Measurements from ENCODE around the gene AKT3.

The AKT3 gene

GRCh38 chr1:243542739-243543415 lies 307.2 kb downstream of the AKT3 start:
- no peak overlapping the region for H3K27ac ChIP-seq (ENCODE audit: low read depth, low read length)

GRCh38 chr1:243539636-243540035 lies 310.4 kb downstream of the AKT3 start:
- H3K9ac ChIP-seq (ENCODE audit: low read depth in 1 of 2, low read length in 2 of 2), result no peak overlapping the region
- no peaks in the 10 kb centered on the region for H3K4me1 ChIP-seq (ENCODE audit: control insufficient read depth in 1 of 2, insufficient read depth in 2 of 2, low read length in 2 of 2)
- H3K9me3 ChIP-seq (ENCODE audit: control insufficient read depth in 1 of 2, low read length in 2 of 2), result no peaks in the 10 kb centered on the region
- no peak overlapping the region for H3K4me3 ChIP-seq (ENCODE audit: low read depth in 1 of 2, low read length in 2 of 2)
- H3K27ac ChIP-seq (ENCODE audit: low read depth, low read length), result no peak overlapping the region
- H3K27me3 ChIP-seq (ENCODE audit: control insufficient read depth in 1 of 2, insufficient read depth in 2 of 2, low read length in 2 of 2), result no peaks in the 10 kb centered on the region
- no peaks in the 10 kb centered on the region for H3K36me3 ChIP-seq (ENCODE audit: control insufficient read depth in 1 of 2, insufficient read depth in 2 of 2, low read length in 2 of 2)

More at GRCh38 chr1:243542739-243543415, 307.2 kb downstream of the AKT3 start:
- H3K4me3 ChIP-seq (ENCODE audit: low read depth in 1 of 2, low read length in 2 of 2), result no peak overlapping the region
- no peaks in the 10 kb centered on the region for H3K27me3 ChIP-seq (ENCODE audit: control insufficient read depth in 1 of 2, insufficient read depth in 2 of 2, low read length in 2 of 2)
- H3K9ac ChIP-seq (ENCODE audit: low read depth in 1 of 2, low read length in 2 of 2), result no peak overlapping the region
- no peaks in the 10 kb centered on the region for H3K36me3 ChIP-seq (ENCODE audit: control insufficient read depth in 1 of 2, insufficient read depth in 2 of 2, low read length in 2 of 2)
- no peaks in the 10 kb centered on the region for H3K4me1 ChIP-seq (ENCODE audit: control insufficient read depth in 1 of 2, insufficient read depth in 2 of 2, low read length in 2 of 2)
- no peaks in the 10 kb centered on the region for H3K9me3 ChIP-seq (ENCODE audit: control insufficient read depth in 1 of 2, low read length in 2 of 2)

- H3K9me3 ChIP-seq (ENCODE audit: control insufficient read depth in 1 of 2, low read length in 2 of 2), result no peaks in the 10 kb centered on the region
- H3K4me3 ChIP-seq (ENCODE audit: low read depth in 1 of 2, low read length in 2 of 2), result no peak overlapping the region
- no peak overlapping the region for H3K27ac ChIP-seq (ENCODE audit: low read depth, low read length)
Observed at GRCh38 chr1:243535014-243535413, 315.0 kb downstream of the AKT3 start.

DNA sequence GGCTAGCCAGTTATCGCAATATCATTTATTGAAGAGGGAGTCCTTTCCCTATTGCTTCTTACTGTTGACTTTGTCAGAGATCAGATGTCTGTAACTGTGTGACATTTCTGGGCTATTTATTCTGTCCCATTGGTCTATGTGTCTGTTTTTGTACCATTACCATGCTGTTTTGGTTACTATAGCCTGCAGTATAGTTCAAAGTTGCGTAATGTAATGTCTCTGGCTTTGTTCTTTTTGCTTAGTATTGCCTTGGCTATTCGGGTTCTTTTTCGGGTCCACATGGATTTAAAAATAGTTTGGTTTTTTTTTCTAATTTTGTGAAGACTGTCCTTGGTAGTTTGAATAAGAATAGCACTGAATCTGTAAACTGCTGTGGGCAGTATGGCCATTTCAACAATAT lies 320.5 kb downstream of the AKT3 start:
- Histone ChIP-seq H3K9me3 (ENCODE audit: control insufficient read depth in 1 of 2, low read length in 2 of 2) (no peaks in the 10 kb centered on the region), H3K27ac (ENCODE audit: low read depth, low read length) (no peak overlapping the region), H3K4me1 (ENCODE audit: control insufficient read depth in 1 of 2, insufficient read depth in 2 of 2, low read length in 2 of 2) (no peaks in the 10 kb centered on the region), H3K36me3 (ENCODE audit: control insufficient read depth in 1 of 2, insufficient read depth in 2 of 2, low read length in 2 of 2) (no peaks in the 10 kb centered on the region), H3K27me3 (ENCODE audit: control insufficient read depth in 1 of 2, insufficient read depth in 2 of 2, low read length in 2 of 2) (no peaks in the 10 kb centered on the region), H3K4me3 (ENCODE audit: low read depth in 1 of 2, low read length in 2 of 2) (no peak overlapping the region), H3K9ac (ENCODE audit: low read depth in 1 of 2, low read length in 2 of 2) (no peak overlapping the region)

More at GRCh38 chr1:243535014-243535413, 315.0 kb downstream of the AKT3 start:
- H3K4me1 ChIP-seq (ENCODE audit: control insufficient read depth in 1 of 2, insufficient read depth in 2 of 2, low read length in 2 of 2), result no peaks in the 10 kb centered on the region
- no peaks in the 10 kb centered on the region for H3K36me3 ChIP-seq (ENCODE audit: control insufficient read depth in 1 of 2, insufficient read depth in 2 of 2, low read length in 2 of 2)
- no peak overlapping the region for H3K9ac ChIP-seq (ENCODE audit: low read depth in 1 of 2, low read length in 2 of 2)
- no peaks in the 10 kb centered on the region for H3K27me3 ChIP-seq (ENCODE audit: control insufficient read depth in 1 of 2, insufficient read depth in 2 of 2, low read length in 2 of 2)

GRCh38 chr1:243528459-243529121 lies 321.5 kb downstream of the AKT3 start:
- H3K4me3 ChIP-seq (ENCODE audit: low read depth in 1 of 2, low read length in 2 of 2), result no peak overlapping the region
- H3K27ac ChIP-seq (ENCODE audit: low read depth, low read length), result no peak overlapping the region
- H3K9ac ChIP-seq (ENCODE audit: low read depth in 1 of 2, low read length in 2 of 2), result no peak overlapping the region
- no peaks in the 10 kb centered on the region for H3K27me3 ChIP-seq (ENCODE audit: control insufficient read depth in 1 of 2, insufficient read depth in 2 of 2, low read length in 2 of 2)
- no peaks in the 10 kb centered on the region for H3K9me3 ChIP-seq (ENCODE audit: control insufficient read depth in 1 of 2, low read length in 2 of 2)
- H3K36me3 ChIP-seq (ENCODE audit: control insufficient read depth in 1 of 2, insufficient read depth in 2 of 2, low read length in 2 of 2), result no peaks in the 10 kb centered on the region
- H3K4me1 ChIP-seq (ENCODE audit: control insufficient read depth in 1 of 2, insufficient read depth in 2 of 2, low read length in 2 of 2), result no peaks in the 10 kb centered on the region

GRCh38 chr1:243526180-243526579 lies 323.9 kb downstream of the AKT3 start:
- no peak overlapping the region for H3K9ac ChIP-seq (ENCODE audit: low read depth in 1 of 2, low read length in 2 of 2)
- H3K4me3 ChIP-seq (ENCODE audit: low read depth in 1 of 2, low read length in 2 of 2), result no peak overlapping the region
- H3K36me3 ChIP-seq (ENCODE audit: control insufficient read depth in 1 of 2, insufficient read depth in 2 of 2, low read length in 2 of 2), result no peaks in the 10 kb centered on the region
- H3K27ac ChIP-seq (ENCODE audit: low read depth, low read length), result no peak overlapping the region
- H3K27me3 ChIP-seq (ENCODE audit: control insufficient read depth in 1 of 2, insufficient read depth in 2 of 2, low read length in 2 of 2), result no peaks in the 10 kb centered on the region
- no peaks in the 10 kb centered on the region for H3K9me3 ChIP-seq (ENCODE audit: control insufficient read depth in 1 of 2, low read length in 2 of 2)
- no peaks in the 10 kb centered on the region for H3K4me1 ChIP-seq (ENCODE audit: control insufficient read depth in 1 of 2, insufficient read depth in 2 of 2, low read length in 2 of 2)

GRCh38 chr1:243525085-243525487 lies 325.0 kb downstream of the AKT3 start:
- no peak overlapping the region for H3K27ac ChIP-seq (ENCODE audit: low read depth, low read length)
- H3K27me3 ChIP-seq (ENCODE audit: control insufficient read depth in 1 of 2, insufficient read depth in 2 of 2, low read length in 2 of 2), result no peaks in the 10 kb centered on the region
- H3K9ac ChIP-seq (ENCODE audit: low read depth in 1 of 2, low read length in 2 of 2), result no peak overlapping the region
- no peaks in the 10 kb centered on the region for H3K4me1 ChIP-seq (ENCODE audit: control insufficient read depth in 1 of 2, insufficient read depth in 2 of 2, low read length in 2 of 2)
- H3K4me3 ChIP-seq (ENCODE audit: low read depth in 1 of 2, low read length in 2 of 2), result no peak overlapping the region
- no peaks in the 10 kb centered on the region for H3K36me3 ChIP-seq (ENCODE audit: control insufficient read depth in 1 of 2, insufficient read depth in 2 of 2, low read length in 2 of 2)
- no peaks in the 10 kb centered on the region for H3K9me3 ChIP-seq (ENCODE audit: control insufficient read depth in 1 of 2, low read length in 2 of 2)

DNA sequence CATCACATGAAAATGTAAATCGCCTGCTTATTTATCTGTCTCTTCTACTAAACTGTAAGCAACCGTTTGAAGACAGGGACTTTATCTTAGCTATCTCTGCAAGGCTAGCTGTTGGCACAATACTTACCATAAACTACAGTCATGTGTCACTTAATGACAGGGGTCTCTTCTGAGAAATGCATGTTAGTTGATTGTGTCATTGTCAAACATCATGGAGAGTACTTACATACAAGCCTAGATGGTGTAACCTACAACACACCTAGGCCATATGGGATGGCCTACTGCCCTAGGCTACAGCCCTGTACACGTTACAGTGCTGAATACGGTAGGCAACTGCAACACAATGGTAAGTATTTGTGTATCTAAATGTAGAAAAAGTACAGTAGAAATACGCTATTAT lies 326.3 kb downstream of the AKT3 start:
- no peaks in the 10 kb centered on the region for H3K36me3 ChIP-seq (ENCODE audit: control insufficient read depth in 1 of 2, insufficient read depth in 2 of 2, low read length in 2 of 2)
- H3K27me3 ChIP-seq (ENCODE audit: control insufficient read depth in 1 of 2, insufficient read depth in 2 of 2, low read length in 2 of 2), result no peaks in the 10 kb centered on the region
- H3K9me3 ChIP-seq (ENCODE audit: control insufficient read depth in 1 of 2, low read length in 2 of 2), result no peaks in the 10 kb centered on the region
- H3K4me1 ChIP-seq (ENCODE audit: control insufficient read depth in 1 of 2, insufficient read depth in 2 of 2, low read length in 2 of 2), result no peaks in the 10 kb centered on the region
- no peak overlapping the region for H3K27ac ChIP-seq (ENCODE audit: low read depth, low read length)
- H3K9ac ChIP-seq (ENCODE audit: low read depth in 1 of 2, low read length in 2 of 2), result no peak overlapping the region
- H3K4me3 ChIP-seq (ENCODE audit: low read depth in 1 of 2, low read length in 2 of 2), result no peak overlapping the region

- H3K9me3 ChIP-seq (ENCODE audit: control insufficient read depth in 1 of 2, low read length in 2 of 2), result no peaks in the 10 kb centered on the region
- H3K27ac ChIP-seq (ENCODE audit: low read depth, low read length), result no peak overlapping the region
- H3K4me3 ChIP-seq (ENCODE audit: low read depth in 1 of 2, low read length in 2 of 2), result no peak overlapping the region
- no peak overlapping the region for H3K9ac ChIP-seq (ENCODE audit: low read depth in 1 of 2, low read length in 2 of 2)
- no peaks in the 10 kb centered on the region for H3K36me3 ChIP-seq (ENCODE audit: control insufficient read depth in 1 of 2, insufficient read depth in 2 of 2, low read length in 2 of 2)
- H3K27me3 ChIP-seq (ENCODE audit: control insufficient read depth in 1 of 2, insufficient read depth in 2 of 2, low read length in 2 of 2), result no peaks in the 10 kb centered on the region
- H3K4me1 ChIP-seq (ENCODE audit: control insufficient read depth in 1 of 2, insufficient read depth in 2 of 2, low read length in 2 of 2), result no peaks in the 10 kb centered on the region
Observed at GRCh38 chr1:243520831-243521230, 329.2 kb downstream of the AKT3 start.

- Histone ChIP-seq H3K27ac (ENCODE audit: low read depth, low read length) (no peak overlapping the region), H3K4me1 (ENCODE audit: control insufficient read depth in 1 of 2, insufficient read depth in 2 of 2, low read length in 2 of 2) (no peaks in the 10 kb centered on the region), H3K27me3 (ENCODE audit: control insufficient read depth in 1 of 2, insufficient read depth in 2 of 2, low read length in 2 of 2) (no peaks in the 10 kb centered on the region), H3K9me3 (ENCODE audit: control insufficient read depth in 1 of 2, low read length in 2 of 2) (no peaks in the 10 kb centered on the region), H3K9ac (ENCODE audit: low read depth in 1 of 2, low read length in 2 of 2) (no peak overlapping the region), H3K4me3 (ENCODE audit: low read depth in 1 of 2, low read length in 2 of 2) (no peak overlapping the region), H3K36me3 (ENCODE audit: control insufficient read depth in 1 of 2, insufficient read depth in 2 of 2, low read length in 2 of 2) (peaks cover 0 to 11% of the 10 kb centered on the region in 2 donors)
Observed at GRCh38 chr1:243514927-243515326, 335.1 kb downstream of the AKT3 start.
